Stomach (tissue), 4 donors: Measurements from ENCODE around the gene BSN.

Experiments
- POLR2A ChIP-seq, 4 donors: fragments of 450-650 bp; IDR thresholded peaks; one replicate each; pipeline ENCODE4 v1.6.1; 2016; ENCODE audit warnings: antibody characterized with exemption in 4 of 4, control low read depth in 2 of 4, mild to moderate bottlenecking in 1 of 4, moderate library complexity in 1 of 4
- POLR2AphosphoS5 ChIP-seq, 3 donors: sonication (generic); formaldehyde crosslinking; IDR thresholded peaks; one replicate each; pipeline ENCODE4 v1.6.1; 2016; ENCODE audit warnings: antibody characterized with exemption in 3 of 3
- TF ChIP-seq, protein P1 (sequence below), 7 experiments: fragments of 450-650 bp in 4 of 7; fragments of 200-600 bp in 3 of 7; sonication (generic) in 3 of 7; IDR thresholded peaks; one replicate each; pipeline ENCODE4 v1.5.1; 2016 to 2019; ENCODE audit warnings: antibody characterized with exemption in 7 of 7, control low read depth in 2 of 7, mild to moderate bottlenecking in 1 of 7

DNA sequence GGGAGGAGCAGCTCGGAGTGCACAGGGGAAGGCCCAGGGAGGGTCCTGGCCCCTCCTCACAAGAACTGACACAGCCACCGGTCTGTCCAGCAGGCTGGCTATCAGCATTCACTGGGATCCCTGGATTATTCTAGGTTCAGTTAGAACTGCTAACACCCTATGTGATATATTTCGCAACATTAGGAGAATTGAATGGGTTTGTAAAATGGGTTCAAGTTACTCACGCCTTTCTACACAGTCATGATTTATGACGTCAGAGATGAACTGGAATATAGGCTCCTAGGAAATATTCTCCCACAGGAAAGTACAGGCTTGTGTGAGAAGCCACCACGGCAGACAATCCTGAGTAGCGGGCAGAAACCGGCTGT lies 969 bp upstream of the BSN start:
- TF ChIP-seq, protein P1, sequence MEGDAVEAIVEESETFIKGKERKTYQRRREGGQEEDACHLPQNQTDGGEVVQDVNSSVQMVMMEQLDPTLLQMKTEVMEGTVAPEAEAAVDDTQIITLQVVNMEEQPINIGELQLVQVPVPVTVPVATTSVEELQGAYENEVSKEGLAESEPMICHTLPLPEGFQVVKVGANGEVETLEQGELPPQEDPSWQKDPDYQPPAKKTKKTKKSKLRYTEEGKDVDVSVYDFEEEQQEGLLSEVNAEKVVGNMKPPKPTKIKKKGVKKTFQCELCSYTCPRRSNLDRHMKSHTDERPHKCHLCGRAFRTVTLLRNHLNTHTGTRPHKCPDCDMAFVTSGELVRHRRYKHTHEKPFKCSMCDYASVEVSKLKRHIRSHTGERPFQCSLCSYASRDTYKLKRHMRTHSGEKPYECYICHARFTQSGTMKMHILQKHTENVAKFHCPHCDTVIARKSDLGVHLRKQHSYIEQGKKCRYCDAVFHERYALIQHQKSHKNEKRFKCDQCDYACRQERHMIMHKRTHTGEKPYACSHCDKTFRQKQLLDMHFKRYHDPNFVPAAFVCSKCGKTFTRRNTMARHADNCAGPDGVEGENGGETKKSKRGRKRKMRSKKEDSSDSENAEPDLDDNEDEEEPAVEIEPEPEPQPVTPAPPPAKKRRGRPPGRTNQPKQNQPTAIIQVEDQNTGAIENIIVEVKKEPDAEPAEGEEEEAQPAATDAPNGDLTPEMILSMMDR (IDR thresholded peaks at IDR 0.05): no peak
- TF ChIP-seq POLR2A (IDR thresholded peaks at IDR 0.05) (no peak), POLR2AphosphoS5 (IDR thresholded peaks at IDR 0.05) (no peak)
